K562 (cell line): ENCODE measurements around the gene GRWD1. TPM values are rescaled to one million over a fixed set of nuclear protein-coding genes. Genes with fewer than 3 reads are reported as not detected.

Experiments used
- ATAC-seq: fragments of 200-7000 bp; cut with Tn5 transposase; 3 replicates; pipeline ENCODE4 v1.9.1; 2020; ENCODE audit warnings: moderate library complexity
- BruUV-seq: library from RNA; stranded (reverse); fragments of 400-500 nt; replicated peaks from 2 replicates; lab custom pipeline; 2021; lab: Mats Ljungman, UMichigan
- CTCF ChIA-PET: fragments of 300-600 bp; formaldehyde crosslinking; extraction: SDS; loops from one replicate; lab custom pipeline; 2021; ENCODE audit warnings: low intra/inter-chr PET ratio; lab: Yijun Ruan, JAX
- POLR2A ChIA-PET: fragments of 300-600, 350-650 bp; sonication (Branson Sonifier 250); formaldehyde crosslinking; extraction: SDS; loops from one replicate; lab custom pipeline; 2021; ENCODE audit warnings: antibody characterized with exemption, inconsistent platforms; lab: Yijun Ruan, JAX
- DNase-seq, 4 experiments: peaks; one replicate each; pipeline versions ENCODE4 v3.0.0 to v3.0.0-alpha.2; 2011 to 2018; ENCODE audit warnings: low spot score in 3 of 4, mixed read lengths in 3 of 4; ENCODE audit errors: extremely low read depth in 1 of 4
- FAIRE-seq: peaks from 2 replicates; lab custom pipeline; 2011; peaks lifted over from hg19 to GRCh38; lab: Jason Lieb, UNC
- H2AFZ ChIP-seq: 2 replicates; pipeline ENCODE4 v1.6.0; 2011; ENCODE audit warnings: low read depth, low read length, control low read depth, inconsistent platforms
- H3K27ac ChIP-seq: fragments of 200-600 bp; 3 replicates; pipeline ENCODE4 v1.8.0; 2011; ENCODE audit warnings: low read depth, mild to moderate bottlenecking, control low read depth, inconsistent platforms, low read length, moderate library complexity, mixed read lengths; ENCODE audit errors: extremely low read depth
- H3K27me3 ChIP-seq, 2 experiments: fragments of 300-600 bp in 1 of 2; 2 replicates in 1 of 2; 3 replicates in 1 of 2; pipeline versions ENCODE4 v1.6.0 to v1.8.0; 2011; ENCODE audit warnings: inconsistent platforms in 2 of 2, low read length in 2 of 2, mild to moderate bottlenecking in 1 of 2, mixed read lengths in 1 of 2, moderate library complexity in 1 of 2; ENCODE audit not compliant: control insufficient read depth in 2 of 2, insufficient read depth in 2 of 2
- H3K36me3 ChIP-seq: fragments of 300-600 bp; 3 replicates; pipeline ENCODE4 v1.8.0; 2011; ENCODE audit warnings: mild to moderate bottlenecking, low read length, inconsistent platforms; ENCODE audit not compliant: control insufficient read depth, insufficient read depth
- H3K4me1 ChIP-seq, 2 experiments: fragments of 200-600 bp in 1 of 2; replicated peaks in 1 of 2; 2 replicates in 1 of 2; 3 replicates in 1 of 2; pipeline versions ENCODE4 v1.5.1 to v1.8.0; 2011; ENCODE audit warnings: inconsistent platforms in 2 of 2, low read length in 2 of 2, mild to moderate bottlenecking in 1 of 2, mixed read lengths in 1 of 2, moderate library complexity in 1 of 2; ENCODE audit not compliant: control insufficient read depth in 2 of 2, insufficient read depth in 2 of 2
- H3K4me2 ChIP-seq: 2 replicates; pipeline ENCODE4 v1.6.1; 2011; ENCODE audit warnings: low read length, control low read depth, inconsistent platforms, mixed read lengths; ENCODE audit not compliant: insufficient read depth
- H3K4me3 ChIP-seq: fragments of 200-600 bp; sonication (generic), shearing (Covaris generic); 2 replicates; pipeline ENCODE4 v1.5.1; 2016; ENCODE audit warnings: control low read depth, inconsistent platforms
- H3K79me2 ChIP-seq: fragments of 200-600 bp; 3 replicates; pipeline ENCODE4 v1.8.0; 2011; ENCODE audit warnings: low read length, inconsistent platforms; ENCODE audit not compliant: control insufficient read depth, insufficient read depth
- H3K9ac ChIP-seq, 2 experiments: 2 replicates each; pipeline versions ENCODE4 v1.6.0 to v1.6.1; 2011; ENCODE audit warnings: low read depth in 2 of 2, low read length in 2 of 2, control low read depth in 1 of 2, inconsistent platforms in 1 of 2, mild to moderate bottlenecking in 1 of 2, mixed read lengths in 1 of 2; ENCODE audit not compliant: insufficient read depth in 1 of 2
- H3K9me1 ChIP-seq: one replicate; pipeline ENCODE4 v1.6.0; 2011; ENCODE audit warnings: inconsistent platforms, mild to moderate bottlenecking, low read length, moderate library complexity; ENCODE audit not compliant: control insufficient read depth, insufficient read depth
- H3K9me3 ChIP-seq: replicated peaks from 2 replicates; pipeline ENCODE4 v1.5.1; 2011; ENCODE audit warnings: low read depth, low read length, inconsistent platforms; ENCODE audit not compliant: control insufficient read depth, insufficient read depth
- H4K20me1 ChIP-seq: replicated peaks from 2 replicates; pipeline ENCODE4 v1.6.1; 2011; ENCODE audit warnings: low read length, inconsistent platforms, mixed read lengths; ENCODE audit not compliant: control insufficient read depth, insufficient read depth
- BMI1 ChIP-seq: fragments of 150-350 bp; IDR thresholded peaks from 2 replicates; pipeline ENCODE4 v1.6.1; 2014; ENCODE audit warnings: low read length
- E2F1 ChIP-seq: sonication (generic); formaldehyde crosslinking; IDR thresholded peaks from 2 replicates; pipeline ENCODE4 v1.8.1; 2023; ENCODE audit warnings: mild to moderate bottlenecking, missing genetic modification reagents, moderate library complexity
- HDAC6 ChIP-seq: IDR thresholded peaks from 2 replicates; pipeline ENCODE4 v1.6.1; 2012; ENCODE audit warnings: low read depth, mild to moderate bottlenecking, control low read depth, inconsistent platforms, low read length, moderate library complexity
- KAT2B ChIP-seq: IDR thresholded peaks from one replicate; pipeline ENCODE4 v1.6.1; 2012; ENCODE audit warnings: low read depth, mild to moderate bottlenecking, control low read depth, inconsistent platforms, low read length, moderate library complexity
- POLR2A ChIP-seq: fragments of 450-650 bp; conservative IDR thresholded peaks from 2 replicates; pipeline ENCODE4 v1.6.1; 2016
- SP2 ChIP-seq: IDR thresholded peaks from 2 replicates; pipeline ENCODE4 v1.6.1; 2011; ENCODE audit warnings: mild to moderate bottlenecking, low read depth, low read length, moderate library complexity; ENCODE audit not compliant: poor library complexity, severe bottlenecking; ENCODE audit errors: extremely low read depth
- STAG1 ChIP-seq: sonication (generic); formaldehyde crosslinking; IDR thresholded peaks from 2 replicates; pipeline ENCODE4 v1.5.0; 2020; ENCODE audit warnings: missing genetic modification reagents, borderline replicate concordance
- TCF3 ChIP-seq: sonication (generic); formaldehyde crosslinking; IDR thresholded peaks from 2 replicates; pipeline ENCODE4 v1.4.0; 2020; ENCODE audit warnings: mild to moderate bottlenecking, missing genetic modification reagents
- ZBTB2 ChIP-seq: fragments of 450-650 bp; IDR thresholded peaks from 2 replicates; pipeline ENCODE4 v1.6.1; 2016; ENCODE audit warnings: antibody characterized with exemption
- ZNF282 ChIP-seq: sonication (generic); formaldehyde crosslinking; IDR thresholded peaks from 2 replicates; pipeline ENCODE4 v1.8.1; 2023; ENCODE audit warnings: missing genetic modification reagents
- ZNF551 ChIP-seq: fragments of 250-450 bp; sonication (Bioruptor Pico); IDR thresholded peaks from 2 replicates; pipeline ENCODE4 v1.5.0; 2021; ENCODE audit warnings: mild to moderate bottlenecking, moderate library complexity
- ZNF609 ChIP-seq: sonication (generic); formaldehyde crosslinking; IDR thresholded peaks from 2 replicates; pipeline ENCODE4 v1.8.1; 2023; ENCODE audit warnings: missing genetic modification reagents, mild to moderate bottlenecking, borderline replicate concordance
- WGBS: fragments of 100-300 bp; shearing (Covaris generic); methylation state at CpG from one replicate; pipeline ENCODE4 v1.1.6; 2016; ENCODE audit warnings: low coverage, mixed read lengths; ENCODE audit not compliant: insufficient coverage; ENCODE audit errors: missing lambda C conversion rate; 5-methylcytosine and 5-hydroxymethylcytosine counted together
- in situ Hi-C: fragments of 300-500 bp; cut with MboI; formaldehyde crosslinking; loops from 4 replicates; pipeline ENCODE4 v1.15.0; 2018; ENCODE audit warnings: inconsistent platforms, mixed read lengths
- intact Hi-C: fragments of 100-400 bp; cut with micrococcal nuclease; formaldehyde crosslinking; loops from 2 replicates; pipeline ENCODE4 v1.14.2; 2022
- polyA plus RNA-seq, 8 experiments: library from polyadenylated mRNA; depleted of rRNA in 4 of 8; stranded (reverse) in 5 of 8; unstranded in 3 of 8; fragments of >200 nt; fragmentation: Nextera tagmentation in 2 of 8; fragmentation: Illumina TruSeq in 1 of 8; extraction: Ambion mirVana in 2 of 8; extraction: Trizol in 1 of 8; gene quantifications; 2 replicates each; pipeline versions ENCODE4 v1.2.1 to v1.2.3, GENCODE V29; 2011 to 2014; ENCODE audit warnings: inconsistent platforms in 1 of 8, missing spikeins in 1 of 8
- total RNA-seq, 7 experiments: library from RNA; depleted of rRNA in 6 of 7; stranded (reverse); fragments of >200 nt in 6 of 7; fragmentation: Illumina TruSeq in 2 of 7; extraction: Trizol in 2 of 7; gene quantifications; 2 replicates each; pipeline versions ENCODE4 v1.2.1 to v1.2.3, GENCODE V29; 2011 to 2021; ENCODE audit warnings: low replicate concordance in 1 of 7
- TF ChIP-seq, protein P1 (sequence below): fragments of 200-800 bp; sonication (Bioruptor generic); IDR thresholded peaks from 2 replicates; pipeline ENCODE4 v1.6.1; 2017; ENCODE audit warnings: missing genetic modification characterization, missing compliant biosample characterization

The GRWD1 gene
- total and polyA plus RNA-seq, 9 of the 15 experiments (the other 6 are each of a cell fraction or from before 2014, with no cell fraction given), result 1.5 to 87.2 (median 24.5) TPM

GRCh38 chr19:48468772-48469288 lies 23.0 kb downstream of the GRWD1 start:
- intact Hi-C loops, result loop anchor here (2.0 kb wide), 1 partner anchor 70 kb away; no protein-coding TSS in a partner anchor
- in situ Hi-C loops, result no loop called here
- Histone ChIP-seq H3K4me1 (peaks cover 7 to 24% of the 10 kb centered on the region in 2 experiments; a peak in 4 of 5 replicates), H3K27ac (peak overlapping the region; percentile 98), H3K79me2 (peaks cover 16% of the 10 kb centered on the region), H3K9me3 (no peaks in the 10 kb centered on the region), H3K4me2 (peak overlapping the region; percentile 79), H3K27me3 (no peaks in the 10 kb centered on the region), H3K4me3 (peak overlapping the region; percentile 91), H3K9me1 (peaks cover 3% of the 10 kb centered on the region), H3K9ac (peak overlapping the region; percentile 96 to 98), H4K20me1 (peaks cover 9% of the 10 kb centered on the region; the same call in 1 of the 2 replicates), H3K36me3 (peaks cover 37% of the 10 kb centered on the region; the same call in 2 of the 3 replicates), H2AFZ (peak overlapping the region; percentile 90)
- WGBS, result under 1% methylated on average over 34 of the region's 36 CpGs
- FAIRE-seq (peak; percentile 100), DNase-seq (peak; percentile 95 to 100 (median 97)), ATAC-seq (peak; percentile 97)
- ChIA-PET POLR2A (interaction anchor here (1.0 kb wide), 1 partner anchor 21 kb away, joined by 3 read pairs; no protein-coding TSS in a partner anchor), CTCF (interaction anchor here (0.6 kb wide), 1 partner anchor 85 kb away, joined by 3 read pairs; no protein-coding TSS in a partner anchor)
- no TSS peak for BruUV-seq
- TF ChIP-seq POLR2A (no peak), BMI1 (peak; percentile 94), STAG1 (no peak), E2F1 (CRISPR knock-in tag) (no peak), ZBTB2 (peak; percentile 67; the same call in 1 of the 2 replicates), KAT2B (no peak), ZNF551 (CRISPR knock-in tag) (no peak), ZNF282 (CRISPR knock-in tag) (no peak), TCF3 (no peak), HDAC6 (0 out of 2 replicates have a peak, but pooled peaks have one; percentile 82), ZNF609 (CRISPR knock-in tag) (no peak), SP2 (peak; percentile 90)
- TF ChIP-seq, protein P1, sequence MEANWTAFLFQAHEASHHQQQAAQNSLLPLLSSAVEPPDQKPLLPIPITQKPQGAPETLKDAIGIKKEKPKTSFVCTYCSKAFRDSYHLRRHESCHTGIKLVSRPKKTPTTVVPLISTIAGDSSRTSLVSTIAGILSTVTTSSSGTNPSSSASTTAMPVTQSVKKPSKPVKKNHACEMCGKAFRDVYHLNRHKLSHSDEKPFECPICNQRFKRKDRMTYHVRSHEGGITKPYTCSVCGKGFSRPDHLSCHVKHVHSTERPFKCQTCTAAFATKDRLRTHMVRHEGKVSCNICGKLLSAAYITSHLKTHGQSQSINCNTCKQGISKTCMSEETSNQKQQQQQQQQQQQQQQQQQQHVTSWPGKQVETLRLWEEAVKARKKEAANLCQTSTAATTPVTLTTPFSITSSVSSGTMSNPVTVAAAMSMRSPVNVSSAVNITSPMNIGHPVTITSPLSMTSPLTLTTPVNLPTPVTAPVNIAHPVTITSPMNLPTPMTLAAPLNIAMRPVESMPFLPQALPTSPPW, result no peak
